Measurements from ENCODE around the gene ASIC2. TPM values are rescaled to one million over a fixed set of nuclear protein-coding genes. Genes with fewer than 3 reads are reported as not detected.

The ASIC2 gene
- total RNA-seq, 4 donors from 2014 or later, result 0.48 TPM; not detected in 3

DNA sequence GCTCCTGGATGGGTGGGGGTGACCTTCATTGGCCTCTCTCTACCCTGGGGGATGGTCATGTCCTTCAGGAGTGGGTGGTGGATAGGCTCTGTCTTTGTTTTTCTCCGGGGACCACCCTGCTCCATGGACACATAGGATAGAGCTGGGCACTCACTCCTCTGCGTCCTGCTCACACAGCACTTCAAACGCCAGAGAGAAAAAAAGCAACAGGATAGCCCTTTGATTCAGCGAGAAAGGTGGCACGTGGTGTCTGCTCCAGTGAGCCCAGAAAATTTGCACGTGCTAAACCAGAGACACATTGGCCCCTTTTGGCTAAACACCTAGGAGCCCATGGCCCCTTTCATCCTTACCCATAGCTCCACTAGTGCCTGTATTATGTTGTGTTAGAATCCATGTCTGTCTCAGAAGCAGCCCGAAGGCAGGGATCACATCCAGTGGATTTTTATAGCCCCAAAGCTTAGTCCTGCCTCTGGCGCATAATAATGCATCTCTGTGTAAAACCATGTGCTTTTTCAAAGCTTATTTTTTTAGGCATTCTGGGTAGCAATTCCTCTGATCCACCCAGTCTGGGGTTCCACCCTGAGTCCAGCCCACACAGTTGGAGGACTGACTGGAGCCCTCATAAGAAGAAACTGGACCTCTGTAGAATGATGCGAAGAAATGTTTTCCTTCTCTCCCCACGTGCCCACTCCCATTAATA is 90.1 kb downstream of the ASIC2 start:
- TF ChIP-seq, protein P1, sequence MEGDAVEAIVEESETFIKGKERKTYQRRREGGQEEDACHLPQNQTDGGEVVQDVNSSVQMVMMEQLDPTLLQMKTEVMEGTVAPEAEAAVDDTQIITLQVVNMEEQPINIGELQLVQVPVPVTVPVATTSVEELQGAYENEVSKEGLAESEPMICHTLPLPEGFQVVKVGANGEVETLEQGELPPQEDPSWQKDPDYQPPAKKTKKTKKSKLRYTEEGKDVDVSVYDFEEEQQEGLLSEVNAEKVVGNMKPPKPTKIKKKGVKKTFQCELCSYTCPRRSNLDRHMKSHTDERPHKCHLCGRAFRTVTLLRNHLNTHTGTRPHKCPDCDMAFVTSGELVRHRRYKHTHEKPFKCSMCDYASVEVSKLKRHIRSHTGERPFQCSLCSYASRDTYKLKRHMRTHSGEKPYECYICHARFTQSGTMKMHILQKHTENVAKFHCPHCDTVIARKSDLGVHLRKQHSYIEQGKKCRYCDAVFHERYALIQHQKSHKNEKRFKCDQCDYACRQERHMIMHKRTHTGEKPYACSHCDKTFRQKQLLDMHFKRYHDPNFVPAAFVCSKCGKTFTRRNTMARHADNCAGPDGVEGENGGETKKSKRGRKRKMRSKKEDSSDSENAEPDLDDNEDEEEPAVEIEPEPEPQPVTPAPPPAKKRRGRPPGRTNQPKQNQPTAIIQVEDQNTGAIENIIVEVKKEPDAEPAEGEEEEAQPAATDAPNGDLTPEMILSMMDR (IDR thresholded peaks at IDR 0.05), result no peak
- no peak for ATAC-seq (ENCODE audit: low FRiP score)
- no peak for DNase-seq (ENCODE audit: low spot score)

DNA sequence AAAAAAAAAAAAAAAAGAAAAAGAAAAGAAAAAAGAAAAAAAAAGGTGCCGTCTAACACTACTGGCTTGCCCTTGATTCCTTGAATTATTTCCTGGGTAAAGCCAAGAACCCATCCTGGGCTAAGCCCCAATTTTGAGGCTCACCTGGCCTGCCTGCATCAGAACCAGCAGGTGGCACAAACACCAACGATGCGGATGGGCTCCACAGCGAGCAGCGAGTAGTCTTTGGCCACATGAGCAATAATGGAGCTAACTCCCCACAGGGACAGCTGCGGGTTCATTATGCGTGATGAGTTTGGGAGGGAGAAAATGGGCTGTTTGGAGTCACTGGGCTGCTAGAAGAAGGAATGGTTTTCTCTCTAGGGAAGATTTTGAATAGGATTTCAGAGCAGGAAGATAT is 91.1 kb downstream of the ASIC2 start:
- ATAC-seq (ENCODE audit: low FRiP score), result no peak
- DNase-seq (ENCODE audit: low spot score), result no peak
- TF ChIP-seq, protein P1 (IDR thresholded peaks at IDR 0.05), result no peak

DNA sequence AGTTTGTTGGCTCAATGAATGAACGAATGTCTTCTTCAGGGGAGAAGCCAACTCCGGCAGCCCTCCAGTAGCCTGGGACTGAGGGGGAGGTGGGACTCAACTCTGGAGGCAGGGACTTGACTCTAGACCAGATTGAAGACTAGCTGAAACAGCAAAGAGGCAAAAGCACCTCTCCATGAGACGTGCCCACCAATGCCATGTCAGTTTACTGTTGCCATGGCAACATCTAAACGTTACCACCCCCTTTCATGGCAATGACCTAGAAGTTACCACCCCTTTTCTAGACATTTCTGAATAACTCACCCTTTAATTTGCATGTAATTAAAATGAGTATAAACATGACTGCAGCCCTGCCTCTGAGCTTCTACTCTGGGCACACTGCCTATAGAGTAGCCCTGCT is 91.8 kb downstream of the ASIC2 start:
- TF ChIP-seq, protein P1 (IDR thresholded peaks at IDR 0.05), result no peak
- ATAC-seq (ENCODE audit: low FRiP score) (no peak), DNase-seq (ENCODE audit: low spot score) (no peak)

DNA sequence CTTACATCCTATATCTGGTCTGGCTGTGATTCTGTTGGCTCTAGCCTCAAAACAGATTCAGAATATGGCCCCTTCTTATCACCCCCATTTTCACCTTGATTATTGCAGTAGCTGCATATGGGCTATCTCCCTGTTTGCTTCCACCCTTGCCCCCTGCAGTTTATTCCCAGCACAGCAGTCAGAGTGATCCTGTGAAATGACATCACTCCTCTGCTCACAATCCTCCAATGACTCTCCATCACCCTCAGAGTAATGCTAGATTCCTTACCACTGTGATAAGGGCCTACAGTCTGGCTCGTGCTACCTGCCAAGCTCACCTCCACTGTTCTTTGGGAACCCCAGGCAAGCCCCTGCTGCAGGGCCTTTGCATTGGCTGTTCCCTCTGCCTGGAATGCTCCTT is 92.5 kb downstream of the ASIC2 start:
- TF ChIP-seq, protein P1 (IDR thresholded peaks at IDR 0.05), result no peak
- DNase-seq (ENCODE audit: low spot score), result no peak
- no peak for ATAC-seq (ENCODE audit: low FRiP score)

DNA sequence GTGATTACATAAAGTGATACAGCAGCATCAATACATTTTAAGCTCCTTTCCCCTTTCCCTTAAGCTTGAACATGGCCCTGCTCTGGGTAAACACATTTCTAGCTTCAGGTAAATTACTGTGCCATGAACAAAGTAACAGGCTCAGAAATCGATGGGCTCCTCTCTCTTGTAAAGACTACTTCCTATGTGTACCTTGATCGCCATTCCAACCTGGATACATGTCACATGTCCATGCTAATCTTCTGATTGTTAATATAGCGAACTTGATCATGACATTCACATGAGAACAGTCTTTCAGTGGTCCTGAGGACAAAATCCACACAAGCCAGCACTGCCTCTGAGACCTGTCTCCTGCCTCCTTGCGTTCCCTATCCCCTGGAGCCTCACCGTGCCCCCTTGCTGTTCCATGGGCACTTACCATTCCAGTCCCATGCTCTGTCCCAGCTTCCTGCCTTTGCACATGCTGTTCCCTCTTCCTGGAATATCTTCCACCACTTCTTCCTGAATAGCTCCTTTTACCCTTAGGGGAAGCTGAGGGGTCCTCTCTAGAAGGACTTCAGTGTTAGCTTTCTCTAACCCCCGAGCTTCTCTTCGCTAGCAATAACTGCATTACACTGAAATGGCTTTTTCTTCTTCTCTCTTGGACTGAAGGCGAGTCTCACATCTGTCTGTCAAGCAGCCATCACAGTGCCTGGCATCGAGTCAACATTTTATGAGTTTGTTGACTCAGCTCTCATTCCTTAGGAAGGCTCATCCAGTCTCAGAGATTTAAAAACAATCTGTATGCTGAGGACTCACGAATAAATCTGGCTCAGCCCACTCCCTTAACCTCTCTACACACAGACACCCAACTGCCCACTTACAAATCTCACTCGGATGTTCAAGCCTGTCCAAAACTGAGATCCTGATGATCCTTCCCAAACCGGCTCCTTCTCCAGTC is 93.3 kb downstream of the ASIC2 start:
- ATAC-seq (ENCODE audit: low FRiP score) (no peak), DNase-seq (ENCODE audit: low spot score) (no peak)
- TF ChIP-seq, protein P1 (IDR thresholded peaks at IDR 0.05), result no peak

DNA sequence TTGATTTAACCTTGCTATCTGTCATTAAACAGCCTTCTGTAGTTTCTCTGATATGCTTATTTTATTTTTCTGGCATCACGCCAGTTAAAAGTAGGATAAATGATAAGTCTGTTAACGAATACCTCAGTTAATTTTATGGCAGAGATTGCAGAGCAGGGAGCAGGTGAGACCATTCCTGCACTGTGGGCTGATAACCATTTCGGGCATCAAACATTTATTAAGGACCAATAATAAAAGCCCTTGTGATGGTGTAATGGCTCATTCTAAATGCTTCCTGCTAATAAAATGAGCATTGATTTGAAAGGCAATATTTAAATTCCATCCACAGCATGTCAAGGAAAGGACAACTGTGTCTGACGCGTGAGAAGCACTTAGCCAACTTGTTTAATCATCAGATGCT is 94.1 kb downstream of the ASIC2 start:
- ATAC-seq (ENCODE audit: low FRiP score), result no peak
- TF ChIP-seq, protein P1 (IDR thresholded peaks at IDR 0.05), result no peak
- DNase-seq (ENCODE audit: low spot score), result no peak

Data from omental fat pad (tissue), 4 donors.